ENCODE results near the gene ALPK1.

ALPK1 gene

GRCh38 chr4:112473985-112474384 is 176.8 kb downstream of the ALPK1 start:
- TF ChIP-seq CTCF (IDR thresholded peaks at IDR 0.05): no peak

- no peak for TF ChIP-seq CTCF (IDR thresholded peaks at IDR 0.05)
Measured at GRCh38 chr4:112485930-112486329, 188.8 kb downstream of the ALPK1 start.

Data from LNCAP (cell line).